HG03139 (cell line): ENCODE data around the gene IFNA7.
"Not testable (repeated sequence)": the region's sequence is repeated elsewhere in the genome, so short reads cannot be mapped to it uniquely, and the experiment has no call there.

Experiments used
- ATAC-seq: cut with Tn5 transposase; IDR thresholded peaks from one replicate; pipeline ENCODE4 v1.9.1; 2021; ENCODE audit not compliant: unreplicated experiment

The IFNA7 gene

DNA sequence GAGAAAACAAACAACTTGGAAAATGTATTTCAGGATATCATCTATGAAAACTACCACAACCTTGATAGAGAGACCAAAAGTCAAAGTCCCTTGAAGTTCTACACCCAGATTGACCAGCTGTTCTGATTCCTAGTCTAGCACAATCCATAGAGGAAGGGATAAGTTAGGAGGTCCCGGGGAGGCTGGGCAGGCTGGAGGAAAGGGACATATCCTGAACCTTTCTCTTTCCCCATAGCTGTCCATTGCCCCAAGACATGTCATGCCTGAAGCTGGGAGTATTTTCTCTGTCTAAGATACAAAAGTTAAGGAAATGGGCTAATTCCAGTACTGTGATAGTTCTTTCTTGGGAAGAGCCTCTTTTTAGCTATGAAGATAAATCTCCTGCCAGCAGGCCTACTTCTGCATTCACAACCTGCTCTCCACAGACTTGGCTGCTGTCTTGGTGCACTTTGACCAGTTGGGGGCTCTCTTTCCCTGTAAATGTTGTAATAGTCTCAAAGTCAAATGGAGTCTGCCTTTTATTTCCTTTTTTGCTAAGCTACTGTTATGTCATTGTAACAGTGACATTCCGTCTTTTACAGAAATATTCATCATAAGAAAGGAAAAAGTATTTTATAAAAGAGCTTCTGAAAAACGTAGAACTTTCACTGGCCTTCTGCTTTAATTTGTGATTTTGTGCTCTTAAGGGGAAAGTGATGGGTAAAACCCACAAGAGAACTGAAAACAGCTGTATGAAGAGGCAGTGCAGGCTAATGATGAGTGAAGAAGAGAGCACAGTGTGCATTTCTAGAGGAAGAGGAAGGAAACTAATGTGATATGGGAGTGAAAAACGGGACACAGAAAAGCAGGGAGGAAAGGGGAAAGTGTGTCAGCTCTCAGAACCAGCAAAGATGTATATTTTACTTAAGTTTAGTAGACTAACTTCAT, 18.9 kb downstream of the IFNA7 start:
- ATAC-seq = peak; percentile 90

DNA sequence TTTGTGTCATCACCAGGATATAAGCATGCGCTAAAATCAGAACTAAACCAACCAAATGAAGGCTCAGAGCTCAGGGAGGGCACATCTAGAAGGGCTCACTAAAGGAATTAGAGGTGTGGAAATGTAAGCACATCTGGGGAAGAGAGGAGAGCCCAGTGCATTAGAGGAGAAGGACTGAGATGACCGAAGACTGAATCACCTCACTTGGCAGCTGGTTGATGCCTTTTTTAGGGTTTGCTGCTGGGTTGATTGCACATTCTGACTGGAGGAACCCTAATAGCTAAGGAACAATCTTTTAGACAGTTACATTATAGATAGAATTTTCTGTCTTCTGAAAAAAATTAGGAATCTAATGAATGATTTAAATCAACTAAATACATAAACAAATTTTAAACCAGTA, 27.3 kb downstream of the IFNA7 start:
- no peak for ATAC-seq

DNA sequence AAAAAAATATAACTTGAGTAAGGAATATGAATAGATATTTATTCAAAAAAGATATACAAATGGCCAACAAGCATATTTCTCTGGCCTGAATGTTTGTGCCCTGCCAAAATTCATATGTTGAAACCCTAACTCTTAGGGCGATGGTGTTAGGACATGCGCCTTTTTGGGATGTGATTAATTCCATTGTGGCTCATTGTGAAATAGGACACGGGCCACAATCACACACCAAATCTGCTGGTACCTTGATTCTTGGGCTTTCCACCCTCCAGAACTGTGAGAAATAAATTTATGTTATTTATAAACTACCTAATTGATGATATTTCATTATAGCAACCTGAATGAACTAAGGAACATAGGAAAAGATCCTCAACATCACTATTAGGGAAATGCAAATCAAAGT, 29.8 kb downstream of the IFNA7 start:
- no peak for ATAC-seq

- no peak for ATAC-seq
These were observed 30.7 kb downstream of the IFNA7 start for GRCh38 chr9:21171351-21171750.

DNA sequence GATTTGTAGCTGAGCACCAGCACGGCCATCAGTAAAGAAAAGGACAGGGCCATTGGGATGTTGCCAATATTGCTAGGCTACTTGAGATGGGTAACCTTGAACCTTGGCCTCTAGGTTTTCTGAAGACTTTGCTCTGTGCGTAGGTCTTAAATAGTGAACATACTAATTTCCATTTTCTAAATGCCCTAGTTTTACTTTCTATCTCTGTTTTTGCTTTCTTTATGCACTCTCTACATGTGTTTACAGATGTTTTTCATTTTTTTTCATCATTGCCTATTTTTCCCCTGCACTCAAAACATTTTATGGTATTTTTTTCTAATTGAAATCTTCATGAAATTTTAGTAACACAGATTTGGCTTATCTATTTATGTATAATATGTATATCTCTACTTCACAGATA, 35.4 kb downstream of the IFNA7 start, which contains the start of gene IFNA21:
Gene IFNA21, minus strand, starts transcription at position 101 of the 400 bp plus-strand sequence. Its CDS starts 48 bp downstream, at position 53.
- not testable (repeated sequence) for ATAC-seq

- no peak for ATAC-seq
These were observed 36.5 kb downstream of the IFNA7 start for GRCh38 chr9:21165516-21165915.

GRCh38 chr9:21160178-21160577, 41.8 kb downstream of the IFNA7 start:
- peak; percentile 91 for ATAC-seq

DNA sequence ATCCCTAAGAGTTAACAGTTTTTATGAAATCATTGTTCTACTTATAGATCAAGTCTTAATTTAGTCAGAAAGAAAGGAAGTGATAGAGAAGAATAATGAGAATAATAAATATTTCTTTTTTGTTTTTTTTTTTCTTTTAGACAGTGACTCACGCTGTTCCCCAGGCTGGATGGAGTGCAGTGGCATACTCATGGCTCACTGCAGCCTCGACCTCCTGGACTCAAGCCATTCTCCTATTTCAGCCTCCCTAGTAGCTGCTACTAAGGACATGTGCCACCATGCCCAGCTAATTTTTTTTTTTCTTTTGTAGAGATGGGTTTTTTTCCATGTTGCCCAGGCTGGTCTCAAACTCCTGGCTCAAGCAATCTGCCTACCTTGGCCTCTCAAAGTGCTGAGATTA, 46.5 kb downstream of the IFNA7 start:
- no peak for ATAC-seq

DNA sequence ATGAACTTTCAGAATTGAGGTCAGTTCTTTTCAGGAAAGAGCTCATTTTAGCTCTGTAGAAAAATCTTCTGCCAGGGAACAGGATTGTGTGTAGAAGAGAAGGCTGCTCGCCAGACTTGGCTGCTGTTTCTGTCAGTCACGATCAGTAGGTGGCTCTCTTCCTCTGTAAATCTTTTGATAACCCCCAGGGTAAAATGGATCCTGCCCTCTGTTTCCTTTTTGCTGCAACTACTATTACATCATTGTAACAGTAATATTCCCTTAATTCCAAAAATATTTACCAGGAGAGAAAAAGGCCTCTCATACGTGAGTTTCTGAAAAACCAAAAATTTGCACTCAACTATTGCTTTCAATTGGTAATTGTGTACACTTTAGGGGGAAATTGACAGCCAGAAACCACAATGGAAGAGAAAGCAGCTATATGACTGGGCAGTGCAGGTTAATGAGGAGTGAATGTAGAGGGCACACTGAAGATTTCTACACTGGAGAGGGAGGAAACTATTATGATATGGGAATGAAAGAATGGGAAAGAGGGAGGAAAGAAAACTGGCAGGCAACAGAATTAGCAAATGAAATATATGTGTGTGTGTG, 47.9 kb downstream of the IFNA7 start:
- peak; percentile 82 for ATAC-seq

DNA sequence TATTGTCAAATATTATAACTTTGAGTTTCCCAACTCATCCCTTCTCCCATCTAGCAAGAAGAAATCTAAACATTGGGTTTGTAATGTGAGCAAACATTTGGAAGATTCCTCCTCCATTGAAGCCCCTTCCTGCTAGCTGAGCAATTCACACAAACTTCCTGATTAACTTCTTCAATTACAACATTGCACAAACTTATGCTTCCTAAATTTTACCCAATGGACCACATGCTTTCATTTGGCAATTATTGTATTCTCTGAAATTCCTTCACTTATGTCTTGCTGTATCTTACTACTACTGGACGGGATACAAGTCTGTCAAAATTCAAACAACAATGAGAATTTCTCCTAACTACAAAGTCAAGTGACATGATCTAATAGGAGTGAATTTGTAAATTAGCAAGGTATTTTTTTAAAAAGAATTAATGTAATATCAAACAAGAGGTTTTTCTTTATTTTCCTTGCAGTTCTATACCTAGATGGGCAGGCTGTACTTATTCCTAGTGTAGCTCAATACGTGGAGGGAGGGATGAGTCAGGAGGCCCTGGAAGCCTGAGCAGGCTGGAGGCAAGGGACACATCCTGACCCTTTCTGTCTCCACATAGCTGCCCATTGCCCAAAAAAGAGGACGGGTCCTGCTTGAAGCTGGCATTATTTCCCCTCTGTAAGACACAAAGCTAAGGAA, 48.5 kb downstream of the IFNA7 start:
- peak; percentile 30 for ATAC-seq
